H1 (cell line): ENCODE data around the gene SCRN3. TPM values are rescaled to one million over a fixed set of nuclear protein-coding genes. Genes with fewer than 3 reads are reported as not detected.

Experiments
- CTCF ChIA-PET: fragments of 300-600 bp; sonication (Branson Sonifier 250); formaldehyde crosslinking; loops from one replicate; lab custom pipeline; 2021; ENCODE audit not compliant: partially characterized antibody; lab: Charles Lee
- POLR2A ChIA-PET: fragments of 300-600 bp; sonication (Branson Sonifier 250); formaldehyde crosslinking; loops from one replicate; lab custom pipeline; 2021; ENCODE audit warnings: inconsistent platforms; ENCODE audit not compliant: partially characterized antibody; lab: Charles Lee
- DNase-seq, 2 experiments: peaks; one replicate each; pipeline versions ENCODE4 v3.0.0 to v3.0.0-alpha.2; 2010 to 2022; ENCODE audit warnings: low spot score in 2 of 2, low read depth in 1 of 2, mixed read lengths in 1 of 2
- FAIRE-seq: peaks from 2 replicates; lab custom pipeline; 2011; peaks lifted over from hg19 to GRCh38; lab: Jason Lieb, UNC
- H2AFZ ChIP-seq: 2 replicates; pipeline ENCODE4 v1.8.1; 2012; ENCODE audit warnings: low read length, inconsistent platforms
- H2AK5ac ChIP-seq: 2 replicates; pipeline ENCODE4 v1.6.1; 2013; ENCODE audit warnings: low read depth, low read length
- H2BK120ac ChIP-seq: replicated peaks from 2 replicates; pipeline ENCODE3; 2013; ENCODE audit warnings: low read depth, low read length, inconsistent platforms
- H2BK12ac ChIP-seq: 2 replicates; pipeline ENCODE4 v1.6.1; 2013; ENCODE audit warnings: low read depth, low read length
- H2BK15ac ChIP-seq: 2 replicates; pipeline ENCODE4 v1.6.1; 2013; ENCODE audit warnings: low read length
- H2BK20ac ChIP-seq: 2 replicates; pipeline ENCODE4 v1.6.1; 2013; ENCODE audit warnings: low read length
- H2BK5ac ChIP-seq: 2 replicates; pipeline ENCODE4 v1.6.1; 2013; ENCODE audit warnings: low read depth, low read length
- H3K14ac ChIP-seq: 2 replicates; pipeline ENCODE4 v1.6.1; 2013; ENCODE audit warnings: inconsistent platforms; ENCODE audit not compliant: insufficient read length
- H3K18ac ChIP-seq: 2 replicates; pipeline ENCODE4 v1.6.1; 2013; ENCODE audit warnings: low read length; ENCODE audit errors: extremely low read depth
- H3K23ac ChIP-seq: 2 replicates; pipeline ENCODE4 v1.6.1; 2013; ENCODE audit warnings: inconsistent platforms; ENCODE audit not compliant: insufficient read length
- H3K23me2 ChIP-seq: 2 replicates; pipeline ENCODE4 v1.6.1; 2013; ENCODE audit warnings: low read depth, low read length
- H3K27ac ChIP-seq: 2 replicates; pipeline ENCODE4 v1.6.1; 2011; ENCODE audit warnings: low read depth, low read length, inconsistent platforms
- H3K27me3 ChIP-seq, 4 experiments: replicated peaks in 1 of 4; 1 replicate in 1 of 4; 2 replicates in 3 of 4; pipeline versions ENCODE4 v1.6.1 to v1.8.1; 2011 to 2013; ENCODE audit warnings: low read length in 3 of 4, mild to moderate bottlenecking in 3 of 4, inconsistent platforms in 2 of 4, mixed read lengths in 2 of 4, moderate library complexity in 1 of 4; ENCODE audit not compliant: control insufficient read depth in 3 of 4, insufficient read depth in 3 of 4; ENCODE audit errors: extremely low read depth in 1 of 4
- H3K36me3 ChIP-seq, 4 experiments: 2 replicates each; pipeline versions ENCODE4 v1.6.1 to v1.8.1; 2011 to 2013; ENCODE audit warnings: mild to moderate bottlenecking in 4 of 4, low read length in 3 of 4, moderate library complexity in 2 of 4, control low read depth in 1 of 4, inconsistent platforms in 1 of 4; ENCODE audit not compliant: insufficient read depth in 4 of 4, control insufficient read depth in 2 of 4
- H3K4ac ChIP-seq: replicated peaks from 2 replicates; pipeline ENCODE3; 2013; ENCODE audit warnings: low read length, low read depth, mixed read lengths, inconsistent platforms; ENCODE audit not compliant: insufficient read length
- H3K4me1 ChIP-seq, 4 experiments: replicated peaks in 1 of 4; 1 replicate in 1 of 4; 2 replicates in 3 of 4; pipeline versions ENCODE4 v1.6.1 to v1.8.1; 2011 to 2013; ENCODE audit warnings: low read length in 3 of 4, inconsistent platforms in 2 of 4, mixed read lengths in 1 of 4; ENCODE audit not compliant: insufficient read depth in 4 of 4, control insufficient read depth in 3 of 4
- H3K4me2 ChIP-seq, 2 experiments: 2 replicates each; pipeline versions ENCODE4 v1.6.1 to v1.8.1; 2011 to 2013; ENCODE audit warnings: low read depth in 2 of 2, low read length in 2 of 2, control low read depth in 1 of 2, inconsistent platforms in 1 of 2, mild to moderate bottlenecking in 1 of 2; ENCODE audit not compliant: insufficient read depth in 1 of 2
- H3K4me3 ChIP-seq, 4 experiments: fragments of 200-600, 300-600 bp in 1 of 4; sonication (generic), shearing (Covaris generic), sonication (Bioruptor Twin) in 1 of 4; 2 replicates each; pipeline versions ENCODE4 v1.5.1 to v1.8.1; 2011 to 2016; ENCODE audit warnings: low read length in 4 of 4, low read depth in 3 of 4, control low read depth in 2 of 4, inconsistent platforms in 2 of 4, mild to moderate bottlenecking in 2 of 4, mixed read lengths in 1 of 4, moderate library complexity in 1 of 4; ENCODE audit not compliant: insufficient read depth in 2 of 4; ENCODE audit errors: extremely low read depth in 1 of 4
- H3K56ac ChIP-seq: replicated peaks from 2 replicates; pipeline ENCODE3; 2013; ENCODE audit warnings: low read depth, mild to moderate bottlenecking, mixed read lengths, low read length, inconsistent platforms; ENCODE audit not compliant: insufficient read length
- H3K79me1 ChIP-seq: 2 replicates; pipeline ENCODE4 v1.6.1; 2013; ENCODE audit warnings: low read depth, low read length, control low read depth
- H3K79me2 ChIP-seq, 2 experiments: 2 replicates each; pipeline versions ENCODE4 v1.6.1 to v1.8.1; 2012 to 2013; ENCODE audit warnings: low read length in 2 of 2, mild to moderate bottlenecking in 2 of 2, inconsistent platforms in 1 of 2; ENCODE audit not compliant: insufficient read depth in 2 of 2, control insufficient read depth in 1 of 2
- H3K9ac ChIP-seq, 4 experiments: replicated peaks in 1 of 4; 1 replicate in 1 of 4; 2 replicates in 3 of 4; pipeline versions ENCODE4 v1.6.1 to v1.8.1; 2011 to 2013; ENCODE audit warnings: low read depth in 3 of 4, low read length in 3 of 4, control low read depth in 2 of 4, mild to moderate bottlenecking in 2 of 4, moderate library complexity in 2 of 4, inconsistent platforms in 1 of 4; ENCODE audit errors: extremely low read depth in 1 of 4
- H3K9me3 ChIP-seq, 2 experiments: 2 replicates each; pipeline versions ENCODE4 v1.6.1 to v1.8.1; 2012 to 2013; ENCODE audit warnings: mild to moderate bottlenecking in 2 of 2, moderate library complexity in 2 of 2, control low read depth in 1 of 2, inconsistent platforms in 1 of 2, low read depth in 1 of 2, low read length in 1 of 2, mixed read lengths in 1 of 2; ENCODE audit not compliant: insufficient read depth in 2 of 2
- H4K20me1 ChIP-seq, 2 experiments: replicated peaks in 1 of 2; 2 replicates each; pipeline versions ENCODE3 to v1.8.1; 2011 to 2013; ENCODE audit warnings: inconsistent platforms in 2 of 2, low read length in 2 of 2, mild to moderate bottlenecking in 1 of 2; ENCODE audit not compliant: insufficient read depth in 2 of 2, control insufficient read depth in 1 of 2
- H4K5ac ChIP-seq: 2 replicates; pipeline ENCODE4 v1.6.1; 2013; ENCODE audit warnings: low read length, low read depth, mixed read lengths, inconsistent platforms; ENCODE audit not compliant: insufficient read length
- H4K8ac ChIP-seq: 2 replicates; pipeline ENCODE4 v1.8.0; 2013; ENCODE audit warnings: mild to moderate bottlenecking, moderate library complexity, low read length, inconsistent platforms; ENCODE audit not compliant: insufficient read depth; ENCODE audit errors: extremely low read depth
- H4K91ac ChIP-seq: replicated peaks from 2 replicates; pipeline ENCODE3; 2013; ENCODE audit warnings: low read length, mixed read lengths, inconsistent platforms; ENCODE audit not compliant: insufficient read length
- BRCA1 ChIP-seq: IDR thresholded peaks from 2 replicates; pipeline ENCODE4 v1.6.1; 2012; ENCODE audit warnings: low read depth, low read length, improper control_type of control experiment
- HDAC6 ChIP-seq: IDR thresholded peaks from one replicate; pipeline ENCODE4 v1.7.1; 2012; ENCODE audit warnings: low read depth, mild to moderate bottlenecking, inconsistent platforms, low read length, moderate library complexity
- WGBS, 2 experiments: shearing (Covaris generic) in 1 of 2; methylation state at CpG; one replicate each; pipeline versions ENCODE4 v1.1.6 to v1.1.7; 2013 to 2015; ENCODE audit warnings: low lambda C conversion rate in 2 of 2, mixed read lengths in 2 of 2, inconsistent platforms in 1 of 2, low coverage in 1 of 2, missing lambda C conversion rate in 1 of 2; ENCODE audit not compliant: insufficient replicate concordance in 2 of 2, insufficient coverage in 1 of 2, insufficient read length in 1 of 2; ENCODE audit errors: extremely low coverage in 1 of 2, missing lambda C conversion rate in 1 of 2; 5-methylcytosine and 5-hydroxymethylcytosine counted together
- polyA plus RNA-seq, 7 experiments: library from polyadenylated mRNA; depleted of rRNA in 3 of 7; stranded (reverse) in 5 of 7; unstranded in 2 of 7; fragments of >200 nt in 5 of 7; fragments of 200-250 nt in 2 of 7; gene quantifications; 1 replicate in 5 of 7; 2 replicates in 1 of 7; 4 replicates in 1 of 7; pipeline versions ENCODE4 v1.2.1 to v1.2.3, GENCODE V29; 2011 to 2013; ENCODE audit warnings: missing spikeins in 2 of 7, mixed read lengths in 2 of 7
- total RNA-seq: library from RNA; stranded (reverse); fragmentation: NEBNext Ultra II Directional; extraction: Animal tissue kit (Norgen Biotek cat#: 25700); gene quantifications from 2 replicates; pipeline ENCODE4 v1.2.1, GENCODE V29; 2021

Gene SCRN3
- total and polyA plus RNA-seq, 2 of the 8 experiments (the other 6 are each of a cell fraction or from before 2014, with no cell fraction given): 7.4 to 7.8 TPM

DNA sequence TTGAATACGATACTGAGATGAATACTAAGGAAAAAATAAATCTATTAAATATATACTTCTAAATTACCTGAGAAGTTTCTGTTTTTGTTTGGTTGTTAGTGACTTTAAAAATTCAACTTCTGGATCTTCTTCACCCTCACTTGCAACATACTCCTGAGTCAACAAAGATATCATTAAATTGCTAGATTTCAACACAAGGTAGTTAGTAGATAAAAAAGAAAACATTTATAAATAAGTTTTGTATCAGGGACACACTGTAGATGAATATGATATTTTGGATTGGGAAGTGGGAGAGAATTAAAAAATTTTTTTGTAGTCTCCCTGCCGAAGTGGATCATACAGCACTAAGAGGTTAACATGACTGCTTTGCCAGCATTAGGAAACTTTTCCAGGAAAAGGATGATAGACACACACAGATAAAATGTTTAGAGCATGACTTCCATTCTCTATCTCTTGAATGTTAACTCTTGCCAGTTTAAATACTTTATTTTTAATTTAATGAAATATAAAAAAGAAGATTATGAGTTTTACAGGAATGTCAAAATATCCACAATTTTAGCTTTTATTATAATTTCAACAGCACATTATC lies 44.8 kb upstream of the SCRN3 start:
- TF ChIP-seq BRCA1: no peak
- no peak for TF ChIP-seq HDAC6
- DNase-seq: no peak
- no peak overlapping the region for H3K4me3 ChIP-seq
- no peak overlapping the region for H4K91ac ChIP-seq
- POLR2A ChIA-PET: no interaction called here
- H3K4ac ChIP-seq: no peak overlapping the region
- H2BK15ac ChIP-seq: no peak overlapping the region
- no peaks in the 10 kb centered on the region for H3K79me2 ChIP-seq
- no peak for FAIRE-seq
- no peak overlapping the region for H3K4me2 ChIP-seq
- H2AFZ ChIP-seq: no peak overlapping the region
- H3K56ac ChIP-seq: no peak overlapping the region
- H3K36me3 ChIP-seq: peaks cover 0 to 4% (median 0%) of the 10 kb centered on the region in 4 experiments; a peak in 1 of 8 replicates
- H4K20me1 ChIP-seq: no peaks in the 10 kb centered on the region
- no peak overlapping the region for H3K23ac ChIP-seq
- H2AK5ac ChIP-seq: no peak overlapping the region
- 88% methylated on average over 2 of the region's 2 CpGs; no CpG with 5 or more reads in 1 of the 2 experiments for WGBS, 2 experiments
- H2BK12ac ChIP-seq: no peak overlapping the region
- H2BK5ac ChIP-seq: no peak overlapping the region
- H4K5ac ChIP-seq: no peak overlapping the region
- peaks cover 0 to 4% (median 0%) of the 10 kb centered on the region in 4 experiments; a peak in 1 of 7 replicates for H3K4me1 ChIP-seq
- no peak overlapping the region for H2BK120ac ChIP-seq
- CTCF ChIA-PET: interaction anchor here (0.6 to 1.9 kb wide), 13 partner anchors 8 to 889 kb away, joined by 3 to 8 read pairs (median 3); partner anchors contain the start of gene SP9
- H3K9ac ChIP-seq: no peak overlapping the region
- no peak overlapping the region for H3K14ac ChIP-seq
- no peak overlapping the region for H3K27ac ChIP-seq
- H4K8ac ChIP-seq: no peak overlapping the region
- H3K27me3 ChIP-seq: no peaks in the 10 kb centered on the region
- H2BK20ac ChIP-seq: no peak overlapping the region
- no peaks in the 10 kb centered on the region for H3K23me2 ChIP-seq
- H3K18ac ChIP-seq: no peak overlapping the region
- H3K9me3 ChIP-seq: no peaks in the 10 kb centered on the region
- H3K79me1 ChIP-seq: no peaks in the 10 kb centered on the region
